NCI-H524 (cell line): ENCODE measurements around the gene COX18.

ENCODE experiments used
- DNase-seq, 2 experiments: peaks; one replicate each; lab custom pipeline; 2025; lab: John Stamatoyannopoulos, UW

Gene COX18

GRCh38 chr4:73069338-73070073 lies at the start of gene COX18:
COX18 (minus strand) TSS chr4:73069716; CDS start chr4:73069649, 67 bp downstream.
- peak; percentile 95 to 99 for DNase-seq

- DNase-seq, result no peak
Observed at GRCh38 chr4:73109493-73109892, 40.0 kb upstream of the COX18 start.

DNA sequence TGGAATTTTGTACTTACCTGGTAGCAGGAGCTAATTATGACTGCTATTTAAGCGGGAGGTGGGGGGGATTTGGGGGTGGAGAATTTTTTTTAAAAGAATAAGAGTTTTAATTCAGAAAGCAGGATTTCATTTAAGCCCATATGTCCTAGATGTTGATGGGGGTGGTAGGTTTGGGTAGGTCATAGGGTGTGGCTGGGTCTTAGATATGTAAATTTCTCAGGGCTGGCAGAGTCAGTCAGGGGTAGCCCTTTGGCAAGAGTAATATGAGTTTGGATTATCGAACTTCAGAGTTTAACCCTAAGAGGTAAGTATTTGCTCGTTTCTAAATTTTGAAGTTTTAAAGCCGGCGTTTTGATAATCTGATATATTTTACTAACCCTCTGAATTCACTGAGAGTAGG lies 35.2 kb upstream of the COX18 start:
- no peak for DNase-seq

GRCh38 chr4:73103799-73104503 lies 34.4 kb upstream of the COX18 start:
- DNase-seq, result no peak

DNA sequence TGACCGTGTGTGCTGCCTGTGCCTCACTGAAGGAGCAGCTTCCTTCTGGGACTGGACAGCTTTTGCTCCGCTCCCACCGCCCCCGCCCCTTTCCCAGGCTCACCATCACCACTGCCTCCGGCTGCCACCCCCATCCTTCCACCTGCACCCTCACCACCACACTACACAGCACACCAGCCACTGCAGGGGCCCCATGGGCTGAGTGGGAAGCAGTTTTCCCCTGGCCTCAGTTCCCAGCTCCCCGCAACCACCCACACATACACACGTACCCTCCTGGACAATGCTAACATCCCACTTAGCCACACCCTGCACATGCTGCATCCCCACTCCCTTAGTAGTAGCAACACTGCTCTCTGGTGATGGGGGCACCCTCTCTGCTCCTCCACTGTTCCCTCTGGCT lies 29.6 kb upstream of the COX18 start:
- no peak for DNase-seq

- DNase-seq, result no peak
Observed at GRCh38 chr4:73098713-73099112, 29.2 kb upstream of the COX18 start.

GRCh38 chr4:73098016-73098415 lies 28.5 kb upstream of the COX18 start:
- no peak for DNase-seq

- DNase-seq, result no peak
Observed at GRCh38 chr4:73092868-73093267, 23.4 kb upstream of the COX18 start.

DNA sequence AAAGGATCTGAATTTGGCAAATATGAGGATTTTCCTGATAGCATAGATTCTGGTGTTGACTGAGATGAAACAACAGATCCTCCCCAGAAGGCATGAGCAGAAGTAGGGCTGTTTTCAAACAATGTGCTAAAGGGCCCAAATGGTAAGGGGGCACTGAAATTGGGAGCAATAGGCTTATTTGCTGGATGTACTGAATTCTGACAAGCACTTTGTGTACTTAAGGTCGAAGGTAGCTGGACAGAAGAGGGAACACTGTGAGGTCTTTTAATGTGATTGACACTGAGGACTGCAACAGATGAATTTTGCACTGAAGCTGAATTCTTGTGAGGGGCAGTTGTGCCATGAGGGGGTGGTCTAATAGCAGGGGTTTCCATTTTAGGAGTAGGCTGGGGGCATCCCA lies 21.2 kb upstream of the COX18 start:
- DNase-seq, result no peak

DNA sequence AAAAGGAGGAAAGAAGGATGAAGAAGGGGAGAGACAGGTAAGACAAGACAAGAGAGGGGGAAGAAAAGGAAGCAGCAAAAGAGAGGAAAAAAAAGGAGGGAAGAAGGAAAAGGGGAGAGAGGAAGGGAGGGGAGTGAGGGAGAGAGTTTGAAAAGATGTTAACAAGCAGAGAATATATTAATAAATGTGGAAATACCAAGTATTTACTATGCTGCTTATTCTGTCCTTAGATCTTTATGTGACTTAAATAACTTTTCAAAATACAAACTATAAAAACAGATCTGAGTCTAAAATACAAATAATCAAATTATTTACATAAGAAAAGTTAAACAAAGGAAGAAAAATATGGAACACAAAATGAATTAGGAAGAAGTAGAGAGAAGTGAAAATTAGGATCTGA lies 18.4 kb upstream of the COX18 start:
- no peak for DNase-seq

GRCh38 chr4:73086095-73086868 lies 16.8 kb upstream of the COX18 start:
- DNase-seq, result no peak

- DNase-seq, result no peak
Observed at GRCh38 chr4:73080789-73081188, 11.3 kb upstream of the COX18 start.

DNA sequence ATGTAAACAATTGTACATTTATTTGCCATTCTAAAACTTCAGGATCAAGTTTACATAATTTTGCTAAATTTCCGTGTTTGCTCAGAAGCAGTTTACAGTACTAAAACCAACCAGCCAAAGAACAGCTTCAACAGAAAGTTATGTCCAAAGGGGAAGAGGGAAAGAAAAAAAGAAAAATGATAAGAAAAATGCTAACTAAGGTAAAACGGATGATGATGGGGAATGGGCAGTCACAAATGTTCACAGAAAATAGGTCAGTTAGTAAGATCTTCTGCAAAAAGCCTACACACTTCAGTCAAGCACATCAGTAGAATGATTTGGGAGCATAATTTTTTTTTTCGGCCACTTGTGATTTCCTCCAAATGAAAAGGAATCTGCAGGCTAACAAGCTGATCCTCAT lies 6.3 kb upstream of the COX18 start:
- no peak for DNase-seq

- peak; percentile 82 to 90 for DNase-seq
Observed at GRCh38 chr4:73070074-73070390, 516 bp upstream of the COX18 start.

DNA sequence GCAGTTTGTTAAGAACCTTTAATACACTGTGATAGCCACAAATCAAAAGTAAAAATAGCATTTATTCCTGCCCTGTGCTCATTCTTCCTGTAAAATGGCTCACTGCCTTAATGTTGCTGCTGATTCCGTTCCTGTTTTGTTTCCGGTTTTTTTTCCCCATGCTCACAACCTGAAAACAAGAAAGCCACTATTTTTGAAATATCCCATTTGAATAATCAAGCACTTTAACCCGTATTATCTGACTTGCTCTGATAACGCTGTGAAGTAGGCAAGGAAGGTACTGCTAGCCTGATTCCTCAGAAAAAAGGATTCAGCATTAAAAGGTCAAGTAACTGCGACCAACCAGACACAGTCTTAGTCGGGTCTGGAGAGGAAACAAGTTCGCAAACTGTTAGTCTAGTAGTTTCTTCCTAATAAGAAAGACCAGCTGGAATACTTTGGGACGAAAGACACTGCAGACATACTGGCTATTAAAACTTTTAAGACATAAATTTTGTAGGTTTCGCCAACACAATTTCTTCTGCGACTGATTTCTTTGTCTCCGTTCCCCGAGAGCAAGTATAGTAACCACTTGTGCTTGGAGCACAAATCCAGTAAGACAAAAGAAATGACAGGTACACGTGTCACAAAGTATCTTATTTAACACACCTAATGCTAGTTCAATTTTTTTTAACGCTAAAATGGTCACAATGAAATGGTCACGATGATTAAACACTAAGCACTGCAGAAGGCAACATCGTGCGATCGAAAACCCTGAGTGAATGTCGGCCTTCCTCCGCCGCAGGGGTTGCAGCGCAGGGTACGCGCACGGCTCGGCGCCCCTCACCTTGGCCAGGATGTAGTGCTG lies 802 bp downstream of the COX18 start:
- DNase-seq, result peak; percentile 18 to 48

DNA sequence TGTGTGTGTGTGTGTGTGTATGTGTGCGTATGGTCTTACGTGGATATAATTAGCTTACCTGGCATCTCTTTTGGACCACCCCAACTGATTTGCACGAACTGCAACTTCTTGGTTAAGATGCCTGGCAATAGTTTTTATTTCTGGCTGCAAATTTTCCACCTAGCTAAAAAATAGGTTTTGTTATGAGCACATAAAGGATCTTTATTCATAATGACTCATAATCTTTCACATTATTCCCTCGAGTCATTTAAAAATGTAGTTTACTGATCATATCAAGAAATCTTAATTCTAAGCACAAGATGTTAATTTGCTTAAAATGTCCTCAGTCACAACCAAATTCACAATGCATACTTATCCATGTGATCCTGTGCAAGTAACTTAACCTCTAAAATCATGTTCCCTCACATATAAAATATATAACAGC lies 1.5 kb downstream of the COX18 start:
- peak in 1 of 2 experiments; percentile 11 for DNase-seq

- DNase-seq, result no peak
Observed at GRCh38 chr4:73066928-73067327, 2.6 kb downstream of the COX18 start.

- no peak for DNase-seq
Observed at GRCh38 chr4:73066445-73066844, 3.1 kb downstream of the COX18 start.

DNA sequence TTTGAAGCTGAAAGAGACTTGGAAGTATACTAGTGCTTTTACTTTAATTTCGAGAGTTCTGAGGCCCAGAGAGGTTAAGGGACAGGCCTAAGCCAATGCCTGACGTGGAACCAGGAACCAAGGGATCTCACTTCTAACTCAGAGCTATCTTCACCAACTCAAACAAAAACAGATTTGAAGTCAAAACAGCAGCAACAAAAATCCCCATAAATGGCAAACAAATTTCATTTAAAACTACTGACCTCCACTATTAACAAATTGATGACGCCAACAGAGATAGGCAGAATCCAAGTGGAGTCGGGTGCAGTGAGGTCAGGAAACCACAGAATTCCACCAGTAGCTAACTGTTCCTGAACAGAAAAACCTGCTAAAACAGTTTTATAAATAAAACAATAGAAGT lies 5.0 kb downstream of the COX18 start:
- no peak for DNase-seq

- DNase-seq, result no peak
Observed at GRCh38 chr4:73055241-73055897, 14.1 kb downstream of the COX18 start.

- DNase-seq, result no peak
Observed at GRCh38 chr4:73053974-73054480, 15.5 kb downstream of the COX18 start.
